ENCODE results near the gene ADH6.

DNA sequence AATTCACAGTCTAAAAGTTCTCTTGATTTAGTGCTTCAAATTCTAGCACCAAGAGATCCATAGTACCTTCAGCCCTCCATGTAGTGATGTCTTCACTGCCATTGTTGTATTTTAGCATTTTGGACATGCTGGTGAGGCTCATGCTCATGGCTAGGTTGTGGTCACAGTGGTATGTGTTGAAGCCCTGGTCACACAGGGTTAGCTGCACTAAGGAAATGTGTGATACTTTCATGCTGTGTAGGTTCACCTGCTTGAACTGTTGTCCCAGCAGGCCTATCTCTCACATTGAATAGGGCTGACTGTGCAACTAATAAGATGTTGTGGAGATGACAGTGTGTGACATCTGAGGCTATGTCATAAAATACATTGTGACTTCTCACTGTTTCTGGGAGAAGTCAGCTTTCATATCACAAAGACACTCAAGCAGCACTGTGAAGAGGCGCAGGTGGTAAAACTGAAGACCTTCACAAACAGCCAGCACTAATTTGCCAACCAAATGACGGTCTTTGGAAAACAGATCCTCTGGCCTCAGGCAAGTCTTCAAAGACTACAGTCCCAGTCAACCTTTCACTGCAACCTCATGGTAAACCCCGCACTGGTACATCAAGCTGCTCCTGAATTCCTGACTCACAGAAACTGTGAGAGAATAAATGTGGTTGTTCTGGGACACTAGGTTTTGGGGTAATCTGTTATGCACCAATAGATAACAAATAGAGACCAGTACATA, 57.5 kb downstream of the ADH6 start:
- TF ChIP-seq, protein P1, sequence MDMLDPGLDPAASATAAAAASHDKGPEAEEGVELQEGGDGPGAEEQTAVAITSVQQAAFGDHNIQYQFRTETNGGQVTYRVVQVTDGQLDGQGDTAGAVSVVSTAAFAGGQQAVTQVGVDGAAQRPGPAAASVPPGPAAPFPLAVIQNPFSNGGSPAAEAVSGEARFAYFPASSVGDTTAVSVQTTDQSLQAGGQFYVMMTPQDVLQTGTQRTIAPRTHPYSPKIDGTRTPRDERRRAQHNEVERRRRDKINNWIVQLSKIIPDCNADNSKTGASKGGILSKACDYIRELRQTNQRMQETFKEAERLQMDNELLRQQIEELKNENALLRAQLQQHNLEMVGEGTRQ (CRISPR knock-in tag; IDR thresholded peaks at IDR 0.05), result no peak
- TF ChIP-seq USF1 (CRISPR knock-in tag; IDR thresholded peaks at IDR 0.05), result no peak
- TF ChIP-seq CTCF (IDR thresholded peaks at IDR 0.05), result no peak
- no peak for TF ChIP-seq ZNF263 (CRISPR knock-in tag; IDR thresholded peaks at IDR 0.05; ENCODE audit: low read depth)
- no peak for TF ChIP-seq MLX (CRISPR knock-in tag; IDR thresholded peaks at IDR 0.05)
- no peak for TF ChIP-seq ESRRA (CRISPR knock-in tag; IDR thresholded peaks at IDR 0.05; ENCODE audit: borderline replicate concordance)
- TF ChIP-seq, protein P2, sequence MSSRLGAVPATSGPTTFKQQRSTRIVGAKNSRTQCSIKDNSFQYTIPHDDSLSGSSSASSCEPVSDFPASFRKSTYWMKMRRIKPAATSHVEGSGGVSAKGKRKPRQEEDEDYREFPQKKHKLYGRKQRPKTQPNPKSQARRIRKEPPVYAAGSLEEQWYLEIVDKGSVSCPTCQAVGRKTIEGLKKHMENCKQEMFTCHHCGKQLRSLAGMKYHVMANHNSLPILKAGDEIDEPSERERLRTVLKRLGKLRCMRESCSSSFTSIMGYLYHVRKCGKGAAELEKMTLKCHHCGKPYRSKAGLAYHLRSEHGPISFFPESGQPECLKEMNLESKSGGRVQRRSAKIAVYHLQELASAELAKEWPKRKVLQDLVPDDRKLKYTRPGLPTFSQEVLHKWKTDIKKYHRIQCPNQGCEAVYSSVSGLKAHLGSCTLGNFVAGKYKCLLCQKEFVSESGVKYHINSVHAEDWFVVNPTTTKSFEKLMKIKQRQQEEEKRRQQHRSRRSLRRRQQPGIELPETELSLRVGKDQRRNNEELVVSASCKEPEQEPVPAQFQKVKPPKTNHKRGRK (CRISPR knock-in tag; IDR thresholded peaks at IDR 0.05; ENCODE audit: borderline replicate concordance), result no peak
